C4-2B (cell line): ENCODE data around the gene SLC39A8.
"Not testable (repeated sequence)": the region's sequence is repeated elsewhere in the genome, so short reads cannot be mapped to it uniquely, and the experiment has no call there.

Experiments
- H3K27ac ChIP-seq: fragments of 450-650 bp; 2 replicates; pipeline ENCODE4 v1.5.1; 2017
- CTCF ChIP-seq: fragments of 450-650 bp; conservative IDR thresholded peaks from 2 replicates; pipeline ENCODE4 v1.5.1; 2017; ENCODE audit warnings: mild to moderate bottlenecking
- ZFX ChIP-seq: fragments of 450-650 bp; IDR thresholded peaks from 2 replicates; pipeline ENCODE4 v1.6.1; 2017

The SLC39A8 gene

GRCh38 chr4:102253860-102254259 is 91.4 kb downstream of the SLC39A8 start:
- TF ChIP-seq ZFX (no peak), CTCF (no peak)
- H3K27ac ChIP-seq, result no peak overlapping the region

- H3K27ac ChIP-seq, result no peak overlapping the region
- no peak for TF ChIP-seq ZFX
- no peak for TF ChIP-seq CTCF
Observed at GRCh38 chr4:102252171-102252570, 93.1 kb downstream of the SLC39A8 start.

DNA sequence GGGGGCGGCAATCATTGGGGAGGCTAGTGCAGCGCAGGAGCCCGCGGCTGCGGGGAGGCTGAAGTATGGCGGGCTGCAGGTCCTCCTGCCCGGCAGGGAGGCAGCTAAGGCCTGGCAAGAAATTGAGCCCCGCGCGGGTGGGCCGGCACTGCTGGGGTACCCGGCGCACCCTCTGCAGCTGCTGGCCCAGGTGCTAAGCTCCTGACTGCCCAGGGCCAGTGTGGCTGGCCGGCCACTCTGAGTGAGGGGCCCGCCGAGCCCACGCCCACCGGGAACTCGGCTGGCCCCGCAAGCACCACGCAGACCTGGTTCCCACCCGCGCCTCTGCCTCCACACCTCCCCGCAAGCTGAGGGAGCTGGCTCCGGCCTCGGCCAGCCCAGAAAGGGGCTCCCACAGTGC is 94.9 kb downstream of the SLC39A8 start:
- TF ChIP-seq CTCF, result no peak
- no peak for TF ChIP-seq ZFX
- H3K27ac ChIP-seq, result no peak overlapping the region

DNA sequence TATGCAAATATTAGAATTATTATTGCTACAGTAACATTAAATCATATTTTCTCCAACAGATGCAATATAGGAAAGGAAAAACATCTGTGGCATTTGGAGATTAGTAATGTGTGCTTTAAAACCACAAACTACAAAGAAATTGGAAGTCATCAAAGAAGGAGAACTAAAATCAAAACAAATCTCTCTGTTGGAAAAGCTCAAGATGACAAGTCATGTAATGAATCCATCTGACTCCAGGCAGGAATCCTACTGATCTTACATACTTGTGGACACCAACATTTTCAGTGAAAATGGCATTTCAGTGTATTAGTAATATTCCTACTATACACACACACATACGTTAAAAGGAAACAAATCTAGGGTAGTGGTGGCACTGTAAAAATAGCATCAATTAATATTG is 98.2 kb downstream of the SLC39A8 start:
- no peak overlapping the region for H3K27ac ChIP-seq
- TF ChIP-seq CTCF (no peak), ZFX (no peak)

- no peak overlapping the region for H3K27ac ChIP-seq
- no peak for TF ChIP-seq CTCF
- TF ChIP-seq ZFX, result no peak
Observed at GRCh38 chr4:102246416-102246815, 98.9 kb downstream of the SLC39A8 start.

- no peak overlapping the region for H3K27ac ChIP-seq
- TF ChIP-seq ZFX (no peak), CTCF (no peak)
Observed at GRCh38 chr4:102244878-102245535, 100.3 kb downstream of the SLC39A8 start.

- not testable (repeated sequence) for H3K27ac ChIP-seq
Observed at GRCh38 chr4:102243296-102243695, 102.0 kb downstream of the SLC39A8 start.

DNA sequence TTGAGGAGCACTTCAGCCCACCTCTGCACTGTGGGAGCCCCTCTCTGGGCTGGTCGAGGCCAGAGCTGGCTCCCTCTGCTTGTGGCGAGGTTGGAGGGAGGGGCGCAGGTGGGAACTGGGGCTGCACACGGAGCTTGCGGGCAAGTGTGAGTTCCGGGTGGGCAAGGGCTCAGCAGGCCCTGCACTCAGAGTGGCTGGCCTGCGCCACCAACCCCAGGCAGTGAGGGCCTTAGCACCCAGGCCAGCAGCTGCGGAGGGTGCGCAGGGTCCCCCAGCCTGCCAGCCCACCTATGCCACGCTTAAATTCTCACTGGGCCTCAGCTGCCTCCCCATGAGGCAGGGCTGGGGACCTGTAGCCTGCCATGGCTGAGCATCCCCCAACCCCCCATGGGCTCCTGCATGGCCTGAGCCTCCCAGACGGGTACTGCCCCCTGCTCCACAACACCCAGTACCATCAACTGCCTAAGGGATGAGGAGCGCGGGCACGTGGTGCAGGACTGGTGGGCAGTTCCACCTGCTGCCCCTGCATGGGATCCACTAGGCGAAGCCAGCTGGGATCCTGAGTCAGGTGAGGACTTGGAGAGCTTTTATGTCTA is 110.9 kb downstream of the SLC39A8 start:
- TF ChIP-seq ZFX (no peak), CTCF (no peak)
- H3K27ac ChIP-seq, result no peak overlapping the region
